DOHH2 (cell line): Measurements from ENCODE around the gene DACT1.

ENCODE experiments used
- H3F3A ChIP-seq: fragments of 200-600 bp; sonication (generic), shearing (Covaris generic); 2 replicates; pipeline ENCODE4 v1.6.0; 2016; ENCODE audit warnings: antibody characterized with exemption, mild to moderate bottlenecking; ENCODE audit not compliant: control insufficient read depth, insufficient read depth
- H3K27ac ChIP-seq: fragments of 200-600 bp; sonication (generic); 2 replicates; pipeline ENCODE4 v1.5.1; 2014; ENCODE audit warnings: low read depth, mild to moderate bottlenecking, low read length, moderate library complexity
- H3K27me3 ChIP-seq: fragments of 200-600 bp; sonication (generic); 2 replicates; pipeline ENCODE4 v1.6.1; 2014; ENCODE audit warnings: mild to moderate bottlenecking, low read length, mixed read lengths; ENCODE audit not compliant: control insufficient read depth
- H3K36me3 ChIP-seq: fragments of 200-600 bp; sonication (generic); 2 replicates; pipeline ENCODE4 v1.6.1; 2014; ENCODE audit warnings: mild to moderate bottlenecking, low read length, moderate library complexity, mixed read lengths; ENCODE audit not compliant: control insufficient read depth
- H3K4me1 ChIP-seq: fragments of 200-600 bp; sonication (generic); 2 replicates; pipeline ENCODE4 v1.6.1; 2014; ENCODE audit warnings: mild to moderate bottlenecking, low read length, mixed read lengths; ENCODE audit not compliant: control insufficient read depth
- H3K4me2 ChIP-seq: fragments of 200-600 bp; sonication (generic); 2 replicates; pipeline ENCODE4 v1.6.0; 2014; ENCODE audit warnings: mild to moderate bottlenecking, low read length, moderate library complexity
- H3K4me3 ChIP-seq: fragments of 200-600 bp; sonication (generic); 2 replicates; pipeline ENCODE4 v1.5.1; 2014; ENCODE audit warnings: mild to moderate bottlenecking, low read length, mixed read lengths
- H3K79me2 ChIP-seq: fragments of 200-600 bp; sonication (generic); 2 replicates; pipeline ENCODE4 v1.6.1; 2014; ENCODE audit warnings: mild to moderate bottlenecking, low read length, mixed read lengths; ENCODE audit not compliant: control insufficient read depth
- H3K9me2 ChIP-seq: fragments of 200-600 bp; sonication (generic); replicated peaks from 2 replicates; pipeline ENCODE4 v1.6.1; 2014; ENCODE audit warnings: mild to moderate bottlenecking, low read length, mixed read lengths; ENCODE audit not compliant: control insufficient read depth
- H3K9me3 ChIP-seq: fragments of 200-600 bp; sonication (generic); 2 replicates; pipeline ENCODE4 v1.6.1; 2014; ENCODE audit warnings: antibody characterized with exemption, low read length, mixed read lengths; ENCODE audit not compliant: control insufficient read depth, insufficient read depth
- H4K20me1 ChIP-seq: fragments of 200-600 bp; sonication (generic); 2 replicates; pipeline ENCODE4 v1.6.0; 2014; ENCODE audit warnings: low read depth, mild to moderate bottlenecking, antibody characterized with exemption, low read length, moderate library complexity; ENCODE audit not compliant: control insufficient read depth, insufficient read depth
- CTCF ChIP-seq: fragments of 200-600 bp; sonication (generic); IDR thresholded peaks from one replicate; pipeline ENCODE4 v1.5.1; 2014; ENCODE audit warnings: antibody characterized with exemption, mild to moderate bottlenecking, low read depth, low read length; ENCODE audit not compliant: poor library complexity, severe bottlenecking
- EZH2phosphoT487 ChIP-seq: fragments of 200-600 bp; sonication (generic); IDR thresholded peaks from 2 replicates; pipeline ENCODE4 v1.6.1; 2017; ENCODE audit warnings: borderline replicate concordance, mild to moderate bottlenecking, antibody characterized with exemption, low read length, moderate library complexity, mixed read lengths

Gene DACT1

GRCh38 chr14:58640959-58641358, 3.2 kb downstream of the DACT1 start:
- Histone ChIP-seq H4K20me1 (no peaks in the 10 kb centered on the region), H3K9me2 (no peaks in the 10 kb centered on the region), H3K4me2 (no peak overlapping the region), H3K27me3 (peaks cover 50% of the 10 kb centered on the region), H3F3A (no peaks in the 10 kb centered on the region), H3K36me3 (no peaks in the 10 kb centered on the region), H3K27ac (no peak overlapping the region), H3K4me3 (no peak overlapping the region), H3K79me2 (no peaks in the 10 kb centered on the region), H3K9me3 (no peaks in the 10 kb centered on the region), H3K4me1 (peaks cover 14% of the 10 kb centered on the region)
- TF ChIP-seq EZH2phosphoT487 = no peak
- TF ChIP-seq CTCF = no peak

GRCh38 chr14:58641509-58641908, 3.7 kb downstream of the DACT1 start:
- H3K9me3 ChIP-seq = no peaks in the 10 kb centered on the region
- H3K36me3 ChIP-seq = no peaks in the 10 kb centered on the region
- no peak overlapping the region for H3K4me2 ChIP-seq
- peaks cover 45% of the 10 kb centered on the region for H3K27me3 ChIP-seq
- no peak overlapping the region for H3K4me3 ChIP-seq
- H3K27ac ChIP-seq = no peak overlapping the region
- no peaks in the 10 kb centered on the region for H3K9me2 ChIP-seq
- H4K20me1 ChIP-seq = no peaks in the 10 kb centered on the region
- H3K79me2 ChIP-seq = no peaks in the 10 kb centered on the region
- no peaks in the 10 kb centered on the region for H3F3A ChIP-seq
- H3K4me1 ChIP-seq = peaks cover 14% of the 10 kb centered on the region
- TF ChIP-seq EZH2phosphoT487 (no peak), CTCF (peak; percentile 26)

- Histone ChIP-seq H3K36me3 (no peaks in the 10 kb centered on the region), H4K20me1 (no peaks in the 10 kb centered on the region), H3K9me2 (no peaks in the 10 kb centered on the region), H3F3A (no peaks in the 10 kb centered on the region), H3K4me2 (no peak overlapping the region), H3K9me3 (no peaks in the 10 kb centered on the region), H3K4me1 (peaks cover 6% of the 10 kb centered on the region), H3K79me2 (no peaks in the 10 kb centered on the region), H3K27ac (no peak overlapping the region), H3K4me3 (no peak overlapping the region), H3K27me3 (peaks cover 30% of the 10 kb centered on the region)
- TF ChIP-seq EZH2phosphoT487 = no peak
- TF ChIP-seq CTCF = no peak
These were observed 5.6 kb downstream of the DACT1 start for GRCh38 chr14:58643366-58643765.

- H3K9me2 ChIP-seq = no peaks in the 10 kb centered on the region
- H3F3A ChIP-seq = no peaks in the 10 kb centered on the region
- H3K4me1 ChIP-seq = no peaks in the 10 kb centered on the region
- H3K4me3 ChIP-seq = no peak overlapping the region
- no peak overlapping the region for H3K27ac ChIP-seq
- no peaks in the 10 kb centered on the region for H3K36me3 ChIP-seq
- H3K4me2 ChIP-seq = no peak overlapping the region
- no peaks in the 10 kb centered on the region for H3K9me3 ChIP-seq
- H3K27me3 ChIP-seq = peaks cover 8% of the 10 kb centered on the region
- TF ChIP-seq CTCF (no peak), EZH2phosphoT487 (no peak)
- H3K79me2 ChIP-seq = no peaks in the 10 kb centered on the region
- no peaks in the 10 kb centered on the region for H4K20me1 ChIP-seq
These were observed 7.9 kb downstream of the DACT1 start for GRCh38 chr14:58645641-58646040.
